ENCODE data around the gene TAB3.
A peak's percentile ranks its signal among the peaks of the same experiment; 100 is the strongest.
"Not testable (repeated sequence)": the region's sequence is repeated elsewhere in the genome, so short reads cannot be mapped to it uniquely, and the experiment has no call there.

TAB3 gene

GRCh38 chrX:30798810-30799209, 90.2 kb downstream of the TAB3 start (continued):
- TF ChIP-seq ZNF18 (tag by site-specific recombination; IDR thresholded peaks at IDR 0.05) = no peak
- TF ChIP-seq ZNF155 (tag by site-specific recombination; IDR thresholded peaks at IDR 0.05) = no peak
- TF ChIP-seq ZNF416 (tag by site-specific recombination; IDR thresholded peaks at IDR 0.05) = no peak

- H3K9me3 ChIP-seq (ENCODE audit: control insufficient read depth, insufficient read depth, low read depth, low read length); H3K27ac ChIP-seq (ENCODE audit: extremely low read depth, low read depth, low read length); H3K4me1 ChIP-seq (ENCODE audit: control insufficient read depth, insufficient read depth, low read length); H3K36me3 ChIP-seq (ENCODE audit: control insufficient read depth in 2 of 2, insufficient read depth in 1 of 2, low read length in 2 of 2); CTCF ChIA-PET; H3K4me3 ChIP-seq (ENCODE audit: low read depth, low read length); POLR2A ChIA-PET: not testable (repeated sequence)
These were observed 91.8 kb downstream of the TAB3 start for GRCh38 chrX:30797301-30797700.

- POLR2A ChIA-PET = no interaction called here
These were observed 92.8 kb downstream of the TAB3 start for GRCh38 chrX:30795981-30796958.

GRCh38 chrX:30794497-30794896, 94.6 kb downstream of the TAB3 start:
- ChIA-PET CTCF (no interaction called here), POLR2A (no interaction called here)
- no peaks in the 10 kb centered on the region for H3K4me1 ChIP-seq (ENCODE audit: control insufficient read depth, insufficient read depth, low read length)
- no peak for TF ChIP-seq ZNF302 (tag by site-specific recombination; IDR thresholded peaks at IDR 0.05; ENCODE audit: low read depth)
- TF ChIP-seq ZNF777 (tag by site-specific recombination; IDR thresholded peaks at IDR 0.05; ENCODE audit: borderline replicate concordance) = no peak
- TF ChIP-seq RBAK (tag by site-specific recombination; IDR thresholded peaks at IDR 0.05) = no peak
- no peak for TF ChIP-seq ZNF366 (tag by site-specific recombination; conservative IDR thresholded peaks at IDR 0.05)
- TF ChIP-seq ZNF211 (tag by site-specific recombination; IDR thresholded peaks at IDR 0.05; ENCODE audit: low read depth) = no peak
- TF ChIP-seq GLI4 (tag by site-specific recombination; IDR thresholded peaks at IDR 0.05) = no peak
- no peak for TF ChIP-seq ZNF112 (tag by site-specific recombination; IDR thresholded peaks at IDR 0.05)
- no peak for TF ChIP-seq CTCF (tag by site-specific recombination; IDR thresholded peaks at IDR 0.05)
- no peak for TF ChIP-seq ZNF776 (tag by site-specific recombination; IDR thresholded peaks at IDR 0.05; ENCODE audit: borderline replicate concordance)
- no peak for TF ChIP-seq ZNF449 (tag by site-specific recombination; IDR thresholded peaks at IDR 0.05)
- no peak for TF ChIP-seq AEBP2 (tag by site-specific recombination; IDR thresholded peaks at IDR 0.05; ENCODE audit: borderline replicate concordance)
- no peak for TF ChIP-seq ZBTB48 (tag by site-specific recombination; IDR thresholded peaks at IDR 0.05)
- TF ChIP-seq ZNF121 (tag by site-specific recombination; IDR thresholded peaks at IDR 0.05) = no peak
- no peak for TF ChIP-seq ZNF174 (tag by site-specific recombination; IDR thresholded peaks at IDR 0.05)
- TF ChIP-seq ZNF2 (tag by site-specific recombination; IDR thresholded peaks at IDR 0.05) = no peak
- no peak for TF ChIP-seq ZNF830 (tag by site-specific recombination; IDR thresholded peaks at IDR 0.05; ENCODE audit: low read depth)
- H3K9me3 ChIP-seq (ENCODE audit: control insufficient read depth, insufficient read depth, low read depth, low read length) = no peaks in the 10 kb centered on the region
- H3K27ac ChIP-seq (ENCODE audit: extremely low read depth, low read depth, low read length) = no peak overlapping the region
- H3K36me3 ChIP-seq (ENCODE audit: control insufficient read depth in 2 of 2, insufficient read depth in 1 of 2, low read length in 2 of 2) = peaks cover 0 to 7% of the 10 kb centered on the region in 2 experiments; a peak in 1 of 3 replicates
- H3K4me3 ChIP-seq (ENCODE audit: low read depth, low read length) = no peak overlapping the region

More at GRCh38 chrX:30795981-30796958, 92.8 kb downstream of the TAB3 start:
- Histone ChIP-seq H3K36me3 (ENCODE audit: control insufficient read depth in 2 of 2, insufficient read depth in 1 of 2, low read length in 2 of 2) (peaks cover 0 to 7% of the 10 kb centered on the region in 2 experiments; a peak in 1 of 3 replicates), H3K9me3 (ENCODE audit: control insufficient read depth, insufficient read depth, low read depth, low read length) (no peaks in the 10 kb centered on the region), H3K27ac (ENCODE audit: extremely low read depth, low read depth, low read length) (no peak overlapping the region), H3K4me3 (ENCODE audit: low read depth, low read length) (no peak overlapping the region), H3K4me1 (ENCODE audit: control insufficient read depth, insufficient read depth, low read length) (no peaks in the 10 kb centered on the region)
- CTCF ChIA-PET = no interaction called here
- TF ChIP-seq ZNF530 (tag by site-specific recombination; IDR thresholded peaks at IDR 0.05; ENCODE audit: low read depth) (peak; percentile 3; the same call in 1 of the 2 replicates), ZNF837 (tag by site-specific recombination; IDR thresholded peaks at IDR 0.05) (no peak)

Data from HEK293 (cell line).